Stimulated activated CD4-positive, alpha-beta T cell treated with anti-CD3 and anti-CD28 coated beads, Interleukin-2, amount 100 ng/mL, for 48 hours (primary cell): ENCODE measurements around the gene ARMC6.
"Not testable (repeated sequence)": the region's sequence is repeated elsewhere in the genome, so short reads cannot be mapped to it uniquely, and the experiment has no call there.

Experiments used
- DNase-seq, 2 donors: peaks; one replicate each; pipeline ENCODE4 v3.0.0-alpha.2; 2020

The ARMC6 gene

GRCh38 chr19:19078801-19079200 is 45.4 kb downstream of the ARMC6 start:
- no peak for DNase-seq

GRCh38 chr19:19079571-19079970 is 46.2 kb downstream of the ARMC6 start:
- DNase-seq: no peak

- DNase-seq: no peak
Measured at GRCh38 chr19:19081642-19082151, 48.3 kb downstream of the ARMC6 start.

GRCh38 chr19:19083413-19084178 is 50.2 kb downstream of the ARMC6 start:
- no peak for DNase-seq

GRCh38 chr19:19087676-19088075 is 54.3 kb downstream of the ARMC6 start:
- DNase-seq: no peak

GRCh38 chr19:19094513-19094912 is 61.1 kb downstream of the ARMC6 start:
- DNase-seq: no peak

- no peak for DNase-seq
Measured at GRCh38 chr19:19095691-19096090, 62.3 kb downstream of the ARMC6 start.

GRCh38 chr19:19096641-19097627 is 63.5 kb downstream of the ARMC6 start:
- no peak for DNase-seq

GRCh38 chr19:19098084-19098702 is 64.8 kb downstream of the ARMC6 start:
- DNase-seq: no peak

GRCh38 chr19:19098703-19099632 is 65.6 kb downstream of the ARMC6 start:
- DNase-seq: no peak

- no peak for DNase-seq
Measured at GRCh38 chr19:19101540-19101939, 68.1 kb downstream of the ARMC6 start.

- DNase-seq: not testable (repeated sequence)
Measured at GRCh38 chr19:19102566-19102965, 69.2 kb downstream of the ARMC6 start.

- no peak for DNase-seq
Measured at GRCh38 chr19:19103167-19103566, 69.8 kb downstream of the ARMC6 start.

- no peak for DNase-seq
Measured at GRCh38 chr19:19105365-19106055, 72.1 kb downstream of the ARMC6 start.

- DNase-seq: no peak
Measured at GRCh38 chr19:19106056-19106551, 72.7 kb downstream of the ARMC6 start.

- not testable (repeated sequence) for DNase-seq
Measured at GRCh38 chr19:19106938-19107337, 73.5 kb downstream of the ARMC6 start.

GRCh38 chr19:19107654-19108053 is 74.3 kb downstream of the ARMC6 start:
- no peak for DNase-seq
